Activated T-cell treated with anti-CD3 and anti-CD28 coated beads for 24 hours (primary cell): ENCODE measurements around the gene KSR1.

Source experiments
- DNase-seq: peaks from one replicate; pipeline ENCODE4 v3.0.0-alpha.2; 2020; ENCODE audit warnings: low read depth

The KSR1 gene

GRCh38 chr17:27550974-27551505 is 94.8 kb downstream of the KSR1 start:
- DNase-seq: no peak

GRCh38 chr17:27551701-27552248 is 95.5 kb downstream of the KSR1 start:
- DNase-seq: no peak

GRCh38 chr17:27552276-27552732 is 96.1 kb downstream of the KSR1 start:
- DNase-seq: no peak

- DNase-seq: no peak
Observed at GRCh38 chr17:27553019-27553511, 96.8 kb downstream of the KSR1 start.

GRCh38 chr17:27554152-27554551 is 97.9 kb downstream of the KSR1 start:
- no peak for DNase-seq

- DNase-seq: no peak
Observed at GRCh38 chr17:27554911-27555310, 98.7 kb downstream of the KSR1 start.

- DNase-seq: no peak
Observed at GRCh38 chr17:27555339-27555738, 99.1 kb downstream of the KSR1 start.

- no peak for DNase-seq
Observed at GRCh38 chr17:27558341-27558740, 102.1 kb downstream of the KSR1 start.

- DNase-seq: no peak
Observed at GRCh38 chr17:27558842-27559505, 102.7 kb downstream of the KSR1 start.

- no peak for DNase-seq
Observed at GRCh38 chr17:27559506-27560481, 103.5 kb downstream of the KSR1 start.

- DNase-seq: no peak
Observed at GRCh38 chr17:27560668-27561067, 104.4 kb downstream of the KSR1 start.

GRCh38 chr17:27562777-27563455 is 106.7 kb downstream of the KSR1 start:
- no peak for DNase-seq

- DNase-seq: no peak
Observed at GRCh38 chr17:27563532-27563931, 107.3 kb downstream of the KSR1 start.

GRCh38 chr17:27564463-27564862 is 108.2 kb downstream of the KSR1 start:
- DNase-seq: no peak

GRCh38 chr17:27565874-27566670 is 109.8 kb downstream of the KSR1 start:
- peak; percentile 29 for DNase-seq

GRCh38 chr17:27566671-27567562 is 110.7 kb downstream of the KSR1 start:
- no peak for DNase-seq

GRCh38 chr17:27567563-27567859 is 111.3 kb downstream of the KSR1 start:
- no peak for DNase-seq

GRCh38 chr17:27568216-27568615 is 112.0 kb downstream of the KSR1 start:
- no peak for DNase-seq

GRCh38 chr17:27568811-27569210 is 112.6 kb downstream of the KSR1 start:
- DNase-seq: no peak

- peak; percentile 44 for DNase-seq
Observed at GRCh38 chr17:27569257-27569722, 113.0 kb downstream of the KSR1 start.
